Measurements from ENCODE around the gene CD96. TPM values are rescaled to one million over a fixed set of nuclear protein-coding genes. Genes with fewer than 3 reads are reported as not detected.

The CD96 gene
- total RNA-seq, 1 experiment from 2014 or later, result not detected

- TF ChIP-seq CTCF (IDR thresholded peaks at IDR 0.05; ENCODE audit: unreplicated experiment), result no peak
- CTCF ChIA-PET, result no interaction called here
- no peaks in the 10 kb centered on the region for H3K4me1 Mint-ChIP-seq (ENCODE audit: low read depth, unreplicated experiment)
- H3K9me3 Mint-ChIP-seq (ENCODE audit: low read depth, unreplicated experiment), result no peaks in the 10 kb centered on the region
- no TSS peak for BruUV-seq (replicated peaks)
- DNase-seq, result no peak
- no peak overlapping the region for H3K4me3 Mint-ChIP-seq (ENCODE audit: low read depth, unreplicated experiment)
- no peak overlapping the region for H3K27ac Mint-ChIP-seq (ENCODE audit: unreplicated experiment)
- intact Hi-C loops (cut with micrococcal nuclease; ENCODE audit: unreplicated experiment), result no loop called here
- H3K27me3 Mint-ChIP-seq (ENCODE audit: unreplicated experiment), result no peaks in the 10 kb centered on the region
- no peaks in the 10 kb centered on the region for H3K36me3 Mint-ChIP-seq (ENCODE audit: insufficient read depth, unreplicated experiment)
Observed at GRCh38 chr3:111566844-111567243, 24.8 kb downstream of the CD96 start.

- Mint-ChIP-seq H3K27me3 (ENCODE audit: unreplicated experiment) (no peaks in the 10 kb centered on the region), H3K4me1 (ENCODE audit: low read depth, unreplicated experiment) (no peaks in the 10 kb centered on the region), H3K9me3 (ENCODE audit: low read depth, unreplicated experiment) (no peaks in the 10 kb centered on the region), H3K4me3 (ENCODE audit: low read depth, unreplicated experiment) (no peak overlapping the region), H3K27ac (ENCODE audit: unreplicated experiment) (no peak overlapping the region), H3K36me3 (ENCODE audit: insufficient read depth, unreplicated experiment) (no peaks in the 10 kb centered on the region)
- no peak for DNase-seq
- intact Hi-C loops (cut with micrococcal nuclease; ENCODE audit: unreplicated experiment), result no loop called here
- BruUV-seq (replicated peaks), result no TSS peak
- no peak for TF ChIP-seq CTCF (IDR thresholded peaks at IDR 0.05; ENCODE audit: unreplicated experiment)
- CTCF ChIA-PET, result no interaction called here
Observed at GRCh38 chr3:111568355-111568754, 26.4 kb downstream of the CD96 start.

- intact Hi-C loops (cut with micrococcal nuclease; ENCODE audit: unreplicated experiment), result no loop called here
- Mint-ChIP-seq H3K9me3 (ENCODE audit: low read depth, unreplicated experiment) (no peaks in the 10 kb centered on the region), H3K4me1 (ENCODE audit: low read depth, unreplicated experiment) (no peaks in the 10 kb centered on the region), H3K36me3 (ENCODE audit: insufficient read depth, unreplicated experiment) (no peaks in the 10 kb centered on the region), H3K27me3 (ENCODE audit: unreplicated experiment) (no peaks in the 10 kb centered on the region), H3K4me3 (ENCODE audit: low read depth, unreplicated experiment) (no peak overlapping the region), H3K27ac (ENCODE audit: unreplicated experiment) (no peak overlapping the region)
- BruUV-seq (replicated peaks), result no TSS peak
- TF ChIP-seq CTCF (IDR thresholded peaks at IDR 0.05; ENCODE audit: unreplicated experiment), result no peak
- no peak for DNase-seq
- CTCF ChIA-PET, result no interaction called here
Observed at GRCh38 chr3:111568911-111569310, 26.9 kb downstream of the CD96 start.

- Mint-ChIP-seq H3K4me3 (ENCODE audit: low read depth, unreplicated experiment) (no peak overlapping the region), H3K9me3 (ENCODE audit: low read depth, unreplicated experiment) (no peaks in the 10 kb centered on the region), H3K27me3 (ENCODE audit: unreplicated experiment) (no peaks in the 10 kb centered on the region), H3K27ac (ENCODE audit: unreplicated experiment) (no peak overlapping the region), H3K4me1 (ENCODE audit: low read depth, unreplicated experiment) (no peaks in the 10 kb centered on the region), H3K36me3 (ENCODE audit: insufficient read depth, unreplicated experiment) (no peaks in the 10 kb centered on the region)
- no TSS peak for BruUV-seq (replicated peaks)
- CTCF ChIA-PET, result no interaction called here
- no peak for TF ChIP-seq CTCF (IDR thresholded peaks at IDR 0.05; ENCODE audit: unreplicated experiment)
- DNase-seq, result no peak
- intact Hi-C loops (cut with micrococcal nuclease; ENCODE audit: unreplicated experiment), result no loop called here
Observed at GRCh38 chr3:111570404-111571030, 28.5 kb downstream of the CD96 start.

All from Calu3 (cell line).